K562 treated with DMSO at 1 percent for 4 hours (cell line): ENCODE data around the gene RPGRIP1L. TPM values are rescaled to one million over a fixed set of nuclear protein-coding genes. Genes with fewer than 3 reads are reported as not detected.

ENCODE experiments used
- total RNA-seq: library from RNA; unstranded; fragments of 300-600 nt; gene quantifications from 2 replicates; pipeline ENCODE4 v1.2.3, GENCODE V29; 2022; ENCODE audit not compliant: insufficient read depth

The RPGRIP1L gene
- total RNA-seq = 0.59 and 0.70 TPM in 2 replicates

GRCh38 chr16:53703590-53704444, at the start of gene RPGRIP1L, which contains the start of gene FTO:
RPGRIP1L (minus strand) TSS chr16:53703859; CDS start chr16:53700723, 3,136 bp downstream.
FTO (plus strand) TSS chr16:53704156.

Other genes starting within 250 kb of the RPGRIP1L start
- 3.5 and 4.2 TPM in 2 replicates for gene AKTIP, start 200.7 kb downstream of the RPGRIP1L start, total RNA-seq
- gene FTO, start 297 bp upstream of the RPGRIP1L start, total RNA-seq = 7.9 and 12.4 TPM in 2 replicates